Activated CD8-positive, alpha-beta T cell treated with anti-CD3 and anti-CD28 coated beads for 36 hours (primary cell): ENCODE results near the gene RAB3A. TPM values are rescaled to one million over a fixed set of nuclear protein-coding genes. Genes with fewer than 3 reads are reported as not detected.

Experiments used
- ATAC-seq: fragments of 200-7000 bp; cut with Tn5 transposase; one replicate; pipeline ENCODE4 v1.10.0; 2021; ENCODE audit warnings: mild to moderate bottlenecking, moderate library complexity
- CTCF ChIA-PET: fragments of 350-600 bp; sonication (Branson Sonifier 250); formaldehyde crosslinking; loops from one replicate; lab custom pipeline; 2021; ENCODE audit warnings: antibody characterized with exemption; lab: Charles Lee
- POLR2A ChIA-PET: fragments of 350-600 bp; sonication (Branson Sonifier 250); formaldehyde crosslinking; loops from one replicate; lab custom pipeline; 2021; ENCODE audit warnings: antibody characterized with exemption; lab: Charles Lee
- DNase-seq: peaks from one replicate; pipeline ENCODE4 v3.0.0-alpha.2; 2020
- H3K27ac Mint-ChIP-seq: one replicate; pipeline ENCODE4 v1.8.0; 2021; ENCODE audit warnings: mild to moderate bottlenecking, mixed read lengths
- H3K27me3 Mint-ChIP-seq: one replicate; pipeline ENCODE4 v1.8.0; 2021; ENCODE audit warnings: mixed read lengths
- H3K36me3 Mint-ChIP-seq: one replicate; pipeline ENCODE4 v1.8.0; 2021; ENCODE audit warnings: low read depth, mixed read lengths
- H3K4me1 Mint-ChIP-seq: one replicate; pipeline ENCODE4 v1.8.0; 2021; ENCODE audit warnings: low read depth, mixed read lengths
- H3K4me3 Mint-ChIP-seq: one replicate; pipeline ENCODE4 v1.8.0; 2021; ENCODE audit warnings: mild to moderate bottlenecking, moderate library complexity, mixed read lengths
- H3K9me3 Mint-ChIP-seq: one replicate; pipeline ENCODE4 v1.8.0; 2021; ENCODE audit warnings: mixed read lengths
- CTCF ChIP-seq: fragments of 200-600 bp; IDR thresholded peaks from one replicate; pipeline ENCODE4 v1.8.0; 2022; ENCODE audit warnings: antibody characterized with exemption, mild to moderate bottlenecking
- intact Hi-C: fragments of 100-400 bp; cut with micrococcal nuclease; formaldehyde crosslinking; loops from one replicate; pipeline ENCODE4 v1.10.0; 2022
- total RNA-seq, 2 experiments: library from RNA; stranded (reverse); gene quantifications; one replicate each; pipeline ENCODE4 v1.2.3, GENCODE V29; 2021

Gene RAB3A
- total RNA-seq, 2 experiments from 2014 or later = 8.9 to 11.3 TPM

- ChIA-PET CTCF (interaction anchor here (0.6 to 5.3 kb wide), 21 partner anchors 9 to 225 kb away, joined by 3 to 52 read pairs (median 4); a partner anchor contains a TSS), POLR2A (interaction anchor here (0.6 to 4.7 kb wide), 5 partner anchors 13 to 138 kb away, joined by 3 to 25 read pairs (median 4); partner anchors contain the start of gene RAB3A)
- peak overlapping the region; percentile 88 for H3K27ac Mint-ChIP-seq
- ATAC-seq = no peak
- intact Hi-C loops = no loop called here
- H3K9me3 Mint-ChIP-seq = no peaks in the 10 kb centered on the region
- TF ChIP-seq CTCF = no peak
- H3K4me1 Mint-ChIP-seq = peaks cover 20% of the 10 kb centered on the region
- H3K36me3 Mint-ChIP-seq = no peaks in the 10 kb centered on the region
- DNase-seq = no peak
- no peaks in the 10 kb centered on the region for H3K27me3 Mint-ChIP-seq
- H3K4me3 Mint-ChIP-seq = peak overlapping the region; percentile 79
These were observed 12.2 kb downstream of the RAB3A start for GRCh38 chr19:18191640-18192062.

GRCh38 chr19:18190278-18190677 lies 13.6 kb downstream of the RAB3A start:
- H3K4me3 Mint-ChIP-seq = no peak overlapping the region
- H3K27me3 Mint-ChIP-seq = no peaks in the 10 kb centered on the region
- no peaks in the 10 kb centered on the region for H3K9me3 Mint-ChIP-seq
- no peak for TF ChIP-seq CTCF
- no peaks in the 10 kb centered on the region for H3K36me3 Mint-ChIP-seq
- intact Hi-C loops = no loop called here
- H3K27ac Mint-ChIP-seq = no peak overlapping the region
- ATAC-seq (no peak), DNase-seq (no peak)
- POLR2A ChIA-PET = interaction anchor here (1.0 kb wide), 1 partner anchor 12 kb away, joined by 3 read pairs; no protein-coding TSS in a partner anchor
- CTCF ChIA-PET = interaction anchor here (3.0 to 5.3 kb wide), 2 partner anchors 63 to 198 kb away, joined by 12 to 52 read pairs; a partner anchor contains a TSS
- H3K4me1 Mint-ChIP-seq = peaks cover 20% of the 10 kb centered on the region

- CTCF ChIA-PET = interaction anchor here (1.3 to 1.6 kb wide), 3 partner anchors 24 to 66 kb away, joined by 3 to 7 read pairs (median 6); no protein-coding TSS in a partner anchor
- no peaks in the 10 kb centered on the region for H3K36me3 Mint-ChIP-seq
- no peak overlapping the region for H3K27ac Mint-ChIP-seq
- no peaks in the 10 kb centered on the region for H3K27me3 Mint-ChIP-seq
- ATAC-seq (no peak), DNase-seq (no peak)
- H3K4me3 Mint-ChIP-seq = no peak overlapping the region
- H3K9me3 Mint-ChIP-seq = no peaks in the 10 kb centered on the region
- intact Hi-C loops = no loop called here
- no peaks in the 10 kb centered on the region for H3K4me1 Mint-ChIP-seq
- TF ChIP-seq CTCF = no peak
- POLR2A ChIA-PET = interaction anchor here (0.9 kb wide), 1 partner anchor 18 kb away, joined by 3 read pairs; the partner anchor contains the start of gene RAB3A
These were observed 18.3 kb downstream of the RAB3A start for GRCh38 chr19:18185538-18185937.

- Mint-ChIP-seq H3K36me3 (no peaks in the 10 kb centered on the region), H3K4me1 (no peaks in the 10 kb centered on the region), H3K27ac (no peak overlapping the region), H3K27me3 (no peaks in the 10 kb centered on the region), H3K9me3 (no peaks in the 10 kb centered on the region), H3K4me3 (no peak overlapping the region)
- intact Hi-C loops = no loop called here
- ChIA-PET POLR2A (interaction anchor here (0.6 to 1.3 kb wide), 3 partner anchors 9 to 20 kb away, joined by 3 read pairs; partner anchors contain the start of genes MPV17L2 and RAB3A), CTCF (interaction anchor here (1.0 to 3.8 kb wide), 5 partner anchors 9 to 228 kb away, joined by 4 to 20 read pairs (median 5); partner anchors contain the start of gene MPV17L2)
- DNase-seq (no peak), ATAC-seq (no peak)
- TF ChIP-seq CTCF = no peak
These were observed 20.3 kb downstream of the RAB3A start for GRCh38 chr19:18183529-18183928.

- Mint-ChIP-seq H3K36me3 (peaks cover 4% of the 10 kb centered on the region), H3K4me3 (no peak overlapping the region), H3K27ac (no peak overlapping the region), H3K9me3 (no peaks in the 10 kb centered on the region), H3K4me1 (no peaks in the 10 kb centered on the region), H3K27me3 (no peaks in the 10 kb centered on the region)
- no peak for ATAC-seq
- no peak for DNase-seq
- POLR2A ChIA-PET = no interaction called here
- intact Hi-C loops = no loop called here
- CTCF ChIA-PET = interaction anchor here (2.6 kb wide), 1 partner anchor 209 kb away, joined by 6 read pairs; no protein-coding TSS in a partner anchor
- no peak for TF ChIP-seq CTCF
These were observed 23.9 kb downstream of the RAB3A start for GRCh38 chr19:18179957-18180356.
